T-helper 1 cell treated with Interleukin-12 subunit alpha and Interleukin-12 subunit beta and Interleukin-4 antibody, amounts not matched to agents 30 μg/mL and 1 μg/mL, for 36 hours (primary cell): ENCODE results near the gene ADGRL1.
A peak's percentile ranks its signal among the peaks of the same experiment; 100 is the strongest.
"Not testable (repeated sequence)": the region's sequence is repeated elsewhere in the genome, so short reads cannot be mapped to it uniquely, and the experiment has no call there.

Experiments
- H3K27ac Mint-ChIP-seq: one replicate; pipeline ENCODE4 v1.8.0; 2021; ENCODE audit warnings: mild to moderate bottlenecking, mixed read lengths
- H3K27me3 Mint-ChIP-seq: one replicate; pipeline ENCODE4 v1.8.0; 2021; ENCODE audit warnings: low read depth, mixed read lengths
- H3K36me3 Mint-ChIP-seq: one replicate; pipeline ENCODE4 v1.8.0; 2021; ENCODE audit warnings: low read depth, mixed read lengths
- H3K4me1 Mint-ChIP-seq: one replicate; pipeline ENCODE4 v1.8.0; 2021; ENCODE audit warnings: low read depth, mixed read lengths
- H3K4me3 Mint-ChIP-seq: one replicate; pipeline ENCODE4 v1.8.0; 2021; ENCODE audit warnings: mild to moderate bottlenecking, moderate library complexity, mixed read lengths
- H3K9me3 Mint-ChIP-seq: one replicate; pipeline ENCODE4 v1.8.0; 2021; ENCODE audit warnings: mixed read lengths

Gene ADGRL1

DNA sequence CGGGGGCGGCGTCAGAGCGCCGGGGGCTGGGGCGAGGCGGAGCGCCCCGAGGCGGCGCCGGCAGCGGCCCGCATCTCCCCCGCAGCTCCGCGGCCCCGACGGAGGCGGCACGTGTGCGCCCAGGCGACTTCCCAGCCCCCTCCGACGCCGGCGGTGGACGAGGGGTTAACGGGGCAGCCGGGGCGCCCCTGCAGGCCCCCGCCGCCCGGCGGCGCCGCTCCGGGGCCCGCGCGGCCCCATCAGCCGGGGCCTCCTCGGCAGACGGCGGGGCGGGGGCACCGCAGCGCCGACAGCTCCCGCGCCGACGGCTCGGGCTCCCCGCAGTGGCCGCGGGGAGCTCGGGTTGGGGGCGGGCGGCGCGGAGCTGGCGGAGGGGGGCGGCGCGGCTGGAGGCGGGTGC is 339 bp upstream of the ADGRL1 start:
- Mint-ChIP-seq H3K4me1 (peaks cover 13% of the 10 kb centered on the region), H3K27me3 (peaks cover 58% of the 10 kb centered on the region)
- not testable (repeated sequence) for H3K27ac Mint-ChIP-seq, H3K4me3 Mint-ChIP-seq, H3K36me3 Mint-ChIP-seq, H3K9me3 Mint-ChIP-seq

GRCh38 chr19:14204676-14205451 is 1.1 kb downstream of the ADGRL1 start:
- not testable (repeated sequence) for H3K9me3 Mint-ChIP-seq, H3K36me3 Mint-ChIP-seq
- Mint-ChIP-seq H3K4me1 (peaks cover 18% of the 10 kb centered on the region), H3K27ac (peak overlapping the region; percentile 23), H3K27me3 (peaks cover 56% of the 10 kb centered on the region), H3K4me3 (peak overlapping the region; percentile 84)

DNA sequence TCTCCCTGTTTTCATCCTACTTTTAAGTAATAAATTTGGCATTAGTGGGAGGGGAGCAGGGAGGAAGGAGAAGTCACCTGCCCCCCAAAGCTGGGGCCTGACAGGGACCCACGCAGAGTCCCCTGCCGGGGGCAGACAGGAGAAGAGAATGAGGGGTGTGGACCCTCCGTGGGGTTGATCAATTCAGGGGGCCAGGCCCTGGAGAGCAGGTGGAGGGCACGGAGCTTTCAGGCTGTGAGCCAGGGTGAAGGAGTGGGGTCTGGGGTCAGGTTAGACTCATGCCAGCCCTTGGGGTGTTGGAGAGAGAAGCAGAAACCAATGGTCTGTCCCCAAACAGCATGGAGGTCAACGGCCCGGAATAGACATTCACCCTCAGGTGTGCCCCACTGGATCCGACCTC is 1.8 kb downstream of the ADGRL1 start:
- H3K27me3 Mint-ChIP-seq = peaks cover 51% of the 10 kb centered on the region
- H3K4me1 Mint-ChIP-seq = peaks cover 18% of the 10 kb centered on the region
- peak overlapping the region; percentile 23 for H3K27ac Mint-ChIP-seq
- not testable (repeated sequence) for H3K9me3 Mint-ChIP-seq, H3K36me3 Mint-ChIP-seq
- peak overlapping the region; percentile 84 for H3K4me3 Mint-ChIP-seq

DNA sequence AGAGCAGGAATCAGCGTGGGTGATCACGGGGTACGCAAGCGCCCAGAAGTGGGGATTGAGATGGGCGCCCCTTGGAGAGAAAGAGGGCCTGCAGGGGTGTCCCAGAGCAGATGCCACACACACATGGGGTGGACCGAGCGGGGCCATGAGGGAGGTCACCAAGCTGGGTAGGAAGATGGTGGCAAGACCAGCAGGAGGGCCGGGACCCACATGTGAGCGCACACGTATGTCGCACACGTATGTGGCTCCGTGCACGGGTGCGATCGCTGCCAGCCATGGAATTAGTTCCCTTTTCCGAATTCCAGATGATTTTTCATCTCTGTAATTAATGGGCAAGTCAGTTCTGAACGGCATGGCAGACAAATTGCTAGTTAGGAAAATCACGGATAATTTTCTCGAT is 2.2 kb downstream of the ADGRL1 start:
- H3K9me3 Mint-ChIP-seq, H3K36me3 Mint-ChIP-seq, H3K4me3 Mint-ChIP-seq, H3K27ac Mint-ChIP-seq: not testable (repeated sequence)
- peaks cover 47% of the 10 kb centered on the region for H3K27me3 Mint-ChIP-seq
- H3K4me1 Mint-ChIP-seq = peaks cover 18% of the 10 kb centered on the region

GRCh38 chr19:14203177-14203576 is 2.8 kb downstream of the ADGRL1 start:
- peaks cover 18% of the 10 kb centered on the region for H3K4me1 Mint-ChIP-seq
- H3K27ac Mint-ChIP-seq = no peak overlapping the region
- no peaks in the 10 kb centered on the region for H3K9me3 Mint-ChIP-seq
- peaks cover 41% of the 10 kb centered on the region for H3K27me3 Mint-ChIP-seq
- H3K36me3 Mint-ChIP-seq = no peaks in the 10 kb centered on the region
- H3K4me3 Mint-ChIP-seq = no peak overlapping the region

- Mint-ChIP-seq H3K4me1 (peaks cover 20% of the 10 kb centered on the region), H3K27me3 (peaks cover 26% of the 10 kb centered on the region)
- not testable (repeated sequence) for H3K4me3 Mint-ChIP-seq, H3K27ac Mint-ChIP-seq, H3K9me3 Mint-ChIP-seq, H3K36me3 Mint-ChIP-seq
These were observed 4.5 kb downstream of the ADGRL1 start for GRCh38 chr19:14201481-14201880.

DNA sequence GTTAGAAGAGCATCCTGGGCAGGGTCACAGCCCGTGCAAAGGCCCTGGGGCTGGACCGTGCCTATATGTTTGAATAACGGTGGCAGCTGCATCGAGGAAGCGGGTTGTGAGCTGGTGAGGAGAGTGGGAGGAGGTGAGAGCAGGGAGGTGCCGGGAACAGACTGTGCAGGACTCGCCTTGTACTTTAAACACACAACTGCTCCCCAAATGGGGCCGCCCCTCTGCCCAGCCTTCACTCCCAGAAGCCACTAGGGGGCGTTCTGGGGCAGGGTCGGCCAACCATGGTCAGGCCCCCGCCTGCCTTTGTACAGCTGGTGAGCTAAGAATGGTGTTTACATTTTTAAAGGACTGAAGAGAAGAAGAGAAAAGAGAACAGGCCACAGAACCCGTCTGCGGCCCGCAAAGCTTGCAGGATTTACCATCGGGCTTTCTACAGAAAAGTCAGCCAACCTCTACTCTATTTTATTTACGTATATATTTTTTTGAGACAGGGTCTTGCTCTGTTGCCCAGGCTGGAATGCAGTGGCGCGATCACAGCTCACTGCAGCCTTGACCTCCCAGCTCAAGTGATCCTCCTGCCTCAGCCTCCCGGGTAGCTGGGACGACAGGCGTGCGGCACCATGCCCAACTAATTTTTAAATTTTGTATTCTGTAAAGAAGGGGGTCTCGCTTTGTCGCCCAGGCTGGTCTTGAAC is 5.7 kb downstream of the ADGRL1 start:
- H3K27ac Mint-ChIP-seq, H3K36me3 Mint-ChIP-seq, H3K4me3 Mint-ChIP-seq, H3K9me3 Mint-ChIP-seq: not testable (repeated sequence)
- H3K4me1 Mint-ChIP-seq = peaks cover 25% of the 10 kb centered on the region
- H3K27me3 Mint-ChIP-seq = peaks cover 26% of the 10 kb centered on the region

- H3K27me3 Mint-ChIP-seq = peaks cover 13% of the 10 kb centered on the region
- no peaks in the 10 kb centered on the region for H3K36me3 Mint-ChIP-seq
- peaks cover 17% of the 10 kb centered on the region for H3K4me1 Mint-ChIP-seq
- no peak overlapping the region for H3K4me3 Mint-ChIP-seq
- no peaks in the 10 kb centered on the region for H3K9me3 Mint-ChIP-seq
- H3K27ac Mint-ChIP-seq = no peak overlapping the region
These were observed 7.3 kb downstream of the ADGRL1 start for GRCh38 chr19:14198384-14199376.

DNA sequence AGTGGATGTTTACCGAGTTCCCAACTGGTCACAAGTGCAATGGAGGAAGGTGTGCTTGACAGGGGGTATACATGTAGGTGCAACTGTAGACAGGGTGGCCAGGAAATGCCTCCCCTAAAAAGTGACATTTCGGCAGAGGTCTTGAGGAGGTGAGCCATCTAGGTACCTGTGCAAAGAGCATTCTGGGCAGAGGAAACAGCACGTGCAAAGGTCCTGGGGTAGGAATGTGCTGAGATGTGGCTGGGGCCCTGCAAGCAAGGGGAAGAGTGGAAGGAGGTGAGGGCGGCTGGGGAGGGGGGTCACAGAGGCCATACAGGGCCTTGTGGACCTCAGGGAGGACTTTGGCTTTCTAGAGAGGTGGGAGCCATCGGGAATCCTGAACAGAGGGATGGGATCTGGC is 8.1 kb downstream of the ADGRL1 start:
- Mint-ChIP-seq H3K4me1 (peaks cover 17% of the 10 kb centered on the region), H3K36me3 (no peaks in the 10 kb centered on the region), H3K4me3 (no peak overlapping the region), H3K27ac (peak overlapping the region; percentile 43), H3K9me3 (no peaks in the 10 kb centered on the region), H3K27me3 (peaks cover 9% of the 10 kb centered on the region)

DNA sequence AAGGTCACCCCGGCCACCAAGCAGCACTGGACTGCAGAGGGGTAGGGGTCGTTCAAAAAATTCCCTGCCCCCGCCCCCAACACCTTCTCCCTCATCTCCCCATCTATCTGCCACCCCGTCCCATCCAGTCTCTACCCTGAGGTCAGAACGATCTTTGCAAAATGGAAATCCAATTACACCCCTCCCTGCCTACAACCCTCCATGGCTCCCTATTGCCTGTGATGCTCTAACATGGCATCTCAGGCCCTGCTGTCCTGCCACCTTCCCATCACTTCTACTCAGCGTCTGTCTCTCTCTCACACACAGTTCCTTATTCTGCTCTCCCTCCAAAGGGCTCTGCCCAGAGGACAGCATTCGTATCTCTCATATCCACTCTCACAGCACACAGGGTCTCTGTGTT is 8.7 kb downstream of the ADGRL1 start:
- H3K9me3 Mint-ChIP-seq, H3K36me3 Mint-ChIP-seq, H3K4me3 Mint-ChIP-seq, H3K27me3 Mint-ChIP-seq, H3K27ac Mint-ChIP-seq: not testable (repeated sequence)
- H3K4me1 Mint-ChIP-seq = peaks cover 17% of the 10 kb centered on the region

DNA sequence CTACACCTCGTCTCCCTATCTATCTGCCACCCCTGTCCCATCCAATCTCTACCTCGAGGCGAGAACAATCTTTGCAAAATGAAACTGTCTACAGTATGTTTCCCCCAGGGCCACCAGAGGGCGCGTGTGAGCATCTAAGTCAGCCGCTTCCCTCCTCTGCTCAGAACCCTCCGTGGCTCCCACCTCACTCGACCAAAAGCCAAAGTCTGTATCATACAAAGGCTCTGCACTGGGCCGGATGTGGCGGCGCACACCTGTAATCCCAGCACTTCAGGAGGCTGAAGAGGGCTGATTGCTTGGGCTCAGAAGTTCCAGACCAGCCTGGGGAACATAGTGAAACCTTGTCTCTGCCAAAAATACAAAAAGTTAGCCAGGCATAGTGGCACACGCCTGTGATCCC is 9.9 kb downstream of the ADGRL1 start:
- Mint-ChIP-seq H3K4me3 (peak overlapping the region; percentile 36), H3K4me1 (peaks cover 17% of the 10 kb centered on the region), H3K27ac (peak overlapping the region; percentile 65)
- not testable (repeated sequence) for H3K9me3 Mint-ChIP-seq, H3K36me3 Mint-ChIP-seq, H3K27me3 Mint-ChIP-seq

DNA sequence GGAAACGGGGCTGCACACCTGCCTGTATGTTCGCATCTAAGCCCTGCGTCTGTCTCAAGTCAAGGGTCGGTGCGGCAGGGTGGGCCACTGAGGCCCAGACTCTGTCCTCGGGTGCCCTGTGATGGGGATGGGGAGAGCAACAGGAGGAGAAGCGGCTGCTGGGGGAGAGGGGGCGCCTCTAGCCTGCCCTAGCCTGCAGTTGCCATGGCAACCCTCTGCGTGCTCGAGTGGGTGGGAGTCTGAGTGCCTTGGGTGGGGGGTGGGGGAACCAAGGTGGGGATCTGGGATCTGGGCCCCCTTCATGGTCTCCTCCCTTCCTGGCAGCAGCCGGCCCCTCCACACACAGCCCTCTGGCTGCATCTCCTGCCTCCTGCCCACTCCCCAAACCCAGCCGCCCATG is 10.8 kb downstream of the ADGRL1 start:
- H3K4me1 Mint-ChIP-seq = peaks cover 16% of the 10 kb centered on the region
- H3K36me3 Mint-ChIP-seq, H3K9me3 Mint-ChIP-seq, H3K27me3 Mint-ChIP-seq, H3K27ac Mint-ChIP-seq, H3K4me3 Mint-ChIP-seq: not testable (repeated sequence)

GRCh38 chr19:14189415-14189814 is 16.6 kb downstream of the ADGRL1 start:
- H3K27me3 Mint-ChIP-seq = no peaks in the 10 kb centered on the region
- H3K36me3 Mint-ChIP-seq = no peaks in the 10 kb centered on the region
- H3K4me3 Mint-ChIP-seq = no peak overlapping the region
- no peaks in the 10 kb centered on the region for H3K9me3 Mint-ChIP-seq
- H3K27ac Mint-ChIP-seq = no peak overlapping the region
- no peaks in the 10 kb centered on the region for H3K4me1 Mint-ChIP-seq

DNA sequence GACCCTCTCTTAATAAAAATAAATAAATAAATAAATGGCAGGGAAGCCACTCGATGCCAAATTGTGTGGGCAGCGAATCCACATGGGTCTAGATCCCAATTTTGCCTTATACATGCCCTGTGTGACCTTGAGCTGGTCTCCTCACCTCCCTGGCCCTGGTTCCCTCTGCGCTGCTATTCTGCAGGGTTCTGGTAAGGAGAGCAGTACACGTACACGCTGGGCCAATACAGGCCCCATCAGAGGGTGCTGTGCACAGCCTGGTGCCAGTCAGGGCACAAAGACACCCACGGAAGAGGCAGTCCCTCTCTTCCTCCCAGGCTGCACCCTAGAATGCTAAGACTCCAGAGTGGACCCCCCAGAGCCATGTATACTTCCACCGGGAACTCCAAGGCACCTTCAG is 17.9 kb downstream of the ADGRL1 start:
- not testable (repeated sequence) for H3K4me3 Mint-ChIP-seq, H3K27me3 Mint-ChIP-seq, H3K4me1 Mint-ChIP-seq, H3K9me3 Mint-ChIP-seq, H3K27ac Mint-ChIP-seq, H3K36me3 Mint-ChIP-seq
